Thoracic aorta (tissue), 2 donors: ENCODE results near the gene ARID3C. TPM values are rescaled to one million over a fixed set of nuclear protein-coding genes. Genes with fewer than 3 reads are reported as not detected.
A peak's percentile ranks its signal among the peaks of the same experiment; 100 is the strongest.

Source experiments
- ATAC-seq: fragments of 150-250 bp; one replicate; pipeline ENCODE4 v1.8.0; 2017; ENCODE audit warnings: low read depth; ENCODE audit not compliant: insufficient number of reproducible peaks, low FRiP score
- DNase-seq: peaks from one replicate; pipeline ENCODE4 v3.0.0-alpha.2; 2020; ENCODE audit warnings: low spot score
- H3K27ac ChIP-seq, 2 donors: fragments of 200-600 bp; sonication (generic); 1 replicate in 1 of 2; 2 replicates in 1 of 2; pipeline ENCODE4 v1.5.1; 2016; ENCODE audit warnings: mild to moderate bottlenecking in 2 of 2, moderate library complexity in 2 of 2
- H3K27me3 ChIP-seq: fragments of 200-600 bp; sonication (generic); replicated peaks from 2 replicates; pipeline ENCODE4 v1.6.0; 2016; ENCODE audit warnings: mild to moderate bottlenecking; ENCODE audit not compliant: insufficient read depth
- H3K36me3 ChIP-seq: fragments of 200-600 bp; sonication (generic); one replicate; pipeline ENCODE4 v1.5.1; 2016
- H3K4me1 ChIP-seq, 2 donors: fragments of 200-600 bp; sonication (generic); 1 replicate in 1 of 2; 2 replicates in 1 of 2; pipeline versions ENCODE4 v1.5.1 to v1.6.0; 2016; ENCODE audit warnings: low read depth in 2 of 2, mild to moderate bottlenecking in 1 of 2; ENCODE audit not compliant: control insufficient read depth in 1 of 2
- H3K4me3 ChIP-seq: fragments of 200-600 bp; sonication (generic); 2 replicates; pipeline ENCODE4 v1.5.1; 2016; ENCODE audit warnings: mild to moderate bottlenecking
- H3K9me3 ChIP-seq: fragments of 200-600 bp; sonication (generic); 2 replicates; pipeline ENCODE4 v1.5.1; 2016
- total RNA-seq, 2 donors: library from RNA; depleted of rRNA; stranded (reverse); fragments of >200 nt; gene quantifications; one replicate each; pipeline versions ENCODE4 v1.1.0 to v1.2.3, GENCODE V29; 2016
- TF ChIP-seq, protein P1 (sequence below): fragments of 200-600 bp; sonication (generic); IDR thresholded peaks from one replicate; pipeline ENCODE4 v1.5.1; 2019; ENCODE audit warnings: antibody characterized with exemption

Gene ARID3C, protein sequence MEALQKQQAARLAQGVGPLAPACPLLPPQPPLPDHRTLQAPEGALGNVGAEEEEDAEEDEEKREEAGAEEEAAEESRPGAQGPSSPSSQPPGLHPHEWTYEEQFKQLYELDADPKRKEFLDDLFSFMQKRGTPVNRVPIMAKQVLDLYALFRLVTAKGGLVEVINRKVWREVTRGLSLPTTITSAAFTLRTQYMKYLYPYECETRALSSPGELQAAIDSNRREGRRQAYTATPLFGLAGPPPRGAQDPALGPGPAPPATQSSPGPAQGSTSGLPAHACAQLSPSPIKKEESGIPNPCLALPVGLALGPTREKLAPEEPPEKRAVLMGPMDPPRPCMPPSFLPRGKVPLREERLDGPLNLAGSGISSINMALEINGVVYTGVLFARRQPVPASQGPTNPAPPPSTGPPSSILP
- not detected for total RNA-seq

- DNase-seq (no peak), ATAC-seq (no peak)
- Histone ChIP-seq H3K36me3 (no peaks in the 10 kb centered on the region), H3K27me3 (peaks cover 20% of the 10 kb centered on the region), H3K4me1 (peaks cover 0 to 21% of the 10 kb centered on the region in 2 donors), H3K4me3 (peak within 1 kb of the TSS; percentile 61), H3K27ac (peak within 1 kb of the TSS in 1 of 2 donors; percentile 44), H3K9me3 (no peaks in the 10 kb centered on the region)
- TF ChIP-seq, protein P1, sequence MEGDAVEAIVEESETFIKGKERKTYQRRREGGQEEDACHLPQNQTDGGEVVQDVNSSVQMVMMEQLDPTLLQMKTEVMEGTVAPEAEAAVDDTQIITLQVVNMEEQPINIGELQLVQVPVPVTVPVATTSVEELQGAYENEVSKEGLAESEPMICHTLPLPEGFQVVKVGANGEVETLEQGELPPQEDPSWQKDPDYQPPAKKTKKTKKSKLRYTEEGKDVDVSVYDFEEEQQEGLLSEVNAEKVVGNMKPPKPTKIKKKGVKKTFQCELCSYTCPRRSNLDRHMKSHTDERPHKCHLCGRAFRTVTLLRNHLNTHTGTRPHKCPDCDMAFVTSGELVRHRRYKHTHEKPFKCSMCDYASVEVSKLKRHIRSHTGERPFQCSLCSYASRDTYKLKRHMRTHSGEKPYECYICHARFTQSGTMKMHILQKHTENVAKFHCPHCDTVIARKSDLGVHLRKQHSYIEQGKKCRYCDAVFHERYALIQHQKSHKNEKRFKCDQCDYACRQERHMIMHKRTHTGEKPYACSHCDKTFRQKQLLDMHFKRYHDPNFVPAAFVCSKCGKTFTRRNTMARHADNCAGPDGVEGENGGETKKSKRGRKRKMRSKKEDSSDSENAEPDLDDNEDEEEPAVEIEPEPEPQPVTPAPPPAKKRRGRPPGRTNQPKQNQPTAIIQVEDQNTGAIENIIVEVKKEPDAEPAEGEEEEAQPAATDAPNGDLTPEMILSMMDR = no peak
Observed at GRCh38 chr9:34628656-34629490, at the start of gene ARID3C. ARID3C (minus strand) TSS chr9:34629066; CDS start chr9:34628014, 1,052 bp downstream.

DNA sequence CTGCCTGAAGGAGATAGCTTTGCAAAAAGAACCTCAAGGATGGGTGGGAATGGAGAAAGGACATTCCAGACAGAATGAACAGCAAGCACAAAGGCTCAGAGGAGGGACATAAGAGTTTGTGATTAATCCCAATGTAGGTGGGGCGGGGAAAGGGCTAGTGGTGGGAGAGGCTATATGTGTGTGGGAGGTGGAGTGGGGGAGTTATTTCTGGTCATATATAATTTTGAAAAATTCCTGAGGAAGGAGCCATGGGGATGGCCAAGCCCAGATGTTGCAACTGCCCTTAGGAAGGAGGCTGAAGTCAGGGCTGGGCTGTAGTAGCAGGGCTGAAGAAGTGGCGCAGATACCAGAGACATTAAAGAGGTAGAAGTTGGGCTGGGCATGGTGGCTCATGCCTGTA lies 47.0 kb upstream of the ARID3C start:
- no peak for ATAC-seq
- no peaks in the 10 kb centered on the region for H3K27me3 ChIP-seq

DNA sequence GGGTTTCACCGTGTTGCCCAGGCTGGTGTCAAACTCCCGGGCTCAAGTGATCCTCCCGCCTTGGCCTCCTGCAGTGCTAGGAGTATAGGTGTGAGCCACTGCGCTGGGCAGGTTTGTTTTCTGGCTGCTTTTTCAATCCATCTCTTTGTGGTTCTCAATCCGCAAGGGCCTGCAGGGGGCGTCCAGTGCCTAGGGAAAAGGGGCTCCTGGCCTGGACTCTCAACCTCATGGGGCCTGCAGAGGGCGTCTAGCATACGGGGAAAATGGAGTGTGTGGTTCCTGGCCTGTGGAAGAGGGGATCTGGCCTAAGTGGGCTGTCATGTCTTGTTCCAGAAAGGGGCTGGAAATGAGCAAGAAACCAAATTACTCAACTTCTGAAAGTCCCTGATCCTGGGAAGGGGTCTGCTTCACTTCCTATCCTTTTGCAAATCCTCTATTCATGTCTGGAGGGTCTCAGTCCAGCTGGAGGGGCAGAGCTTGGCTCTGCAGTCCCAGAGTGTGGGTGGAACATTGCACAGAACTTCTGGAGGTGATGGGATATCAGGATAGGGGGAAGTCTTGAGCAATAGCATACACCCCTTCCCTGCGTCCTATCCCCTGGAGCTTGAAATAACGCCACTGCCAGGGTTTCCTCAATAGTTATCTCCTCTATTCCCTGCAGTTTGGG lies 46.3 kb upstream of the ARID3C start:
- H3K27ac ChIP-seq = no peak overlapping the region
- ATAC-seq = no peak
- H3K36me3 ChIP-seq = no peaks in the 10 kb centered on the region

More for the DNA sequence above, 47.0 kb upstream of the ARID3C start:
- no peak for DNase-seq
- TF ChIP-seq, protein P1 = no peak
- H3K36me3 ChIP-seq = no peaks in the 10 kb centered on the region
- H3K4me3 ChIP-seq = no peak overlapping the region
- no peaks in the 10 kb centered on the region for H3K4me1 ChIP-seq
- no peak overlapping the region for H3K27ac ChIP-seq
- H3K9me3 ChIP-seq = no peaks in the 10 kb centered on the region

DNA sequence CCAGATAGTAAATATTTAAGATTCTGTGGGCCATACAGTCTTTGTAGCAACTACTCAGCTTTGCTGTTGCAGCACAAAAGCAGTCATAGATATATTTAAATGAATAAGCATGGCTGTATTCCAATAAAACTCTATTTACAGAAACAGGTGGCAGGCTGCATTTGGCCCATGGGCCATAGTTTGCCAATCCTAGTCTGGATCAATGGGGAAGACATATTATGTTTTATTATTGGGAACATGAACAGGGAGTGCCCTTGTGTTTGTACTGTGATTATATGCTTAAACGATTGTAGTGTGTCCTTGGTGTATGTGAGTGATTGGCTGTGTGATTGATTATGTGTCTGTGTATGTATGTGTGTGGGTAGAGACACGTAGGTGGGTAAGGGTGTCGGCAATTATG lies 45.6 kb upstream of the ARID3C start:
- Histone ChIP-seq H3K27me3 (no peaks in the 10 kb centered on the region), H3K36me3 (no peaks in the 10 kb centered on the region), H3K27ac (no peak overlapping the region), H3K9me3 (no peaks in the 10 kb centered on the region), H3K4me1 (no peaks in the 10 kb centered on the region), H3K4me3 (no peak overlapping the region)
- no peak for ATAC-seq
- no peak for DNase-seq
- TF ChIP-seq, protein P1 = no peak

More for the DNA sequence above, 46.3 kb upstream of the ARID3C start:
- Histone ChIP-seq H3K27me3 (no peaks in the 10 kb centered on the region), H3K4me3 (no peak overlapping the region), H3K9me3 (no peaks in the 10 kb centered on the region), H3K4me1 (no peaks in the 10 kb centered on the region)
- TF ChIP-seq, protein P1 = peak; percentile 35
- no peak for DNase-seq
